Measurements from ENCODE around the gene TEX48.

TEX48 gene

GRCh38 chr9:114681594-114682332 is at the start of gene TEX48:
Gene TEX48, minus strand, starts transcription at chr9:114682192. Its CDS starts 10,469 bp downstream, at chr9:114671723.
- no peak for FAIRE-seq

- FAIRE-seq: no peak
Measured at GRCh38 chr9:114731701-114732100, 49.7 kb upstream of the TEX48 start.

- no peak for FAIRE-seq
Measured at GRCh38 chr9:114729706-114730105, 47.7 kb upstream of the TEX48 start.

- no peak for FAIRE-seq
Measured at GRCh38 chr9:114725930-114726329, 43.9 kb upstream of the TEX48 start.

- FAIRE-seq: no peak
Measured at GRCh38 chr9:114724744-114725143, 42.8 kb upstream of the TEX48 start.

GRCh38 chr9:114723931-114724330 is 41.9 kb upstream of the TEX48 start:
- no peak for FAIRE-seq

GRCh38 chr9:114722937-114723620 is 41.1 kb upstream of the TEX48 start:
- FAIRE-seq: no peak

- FAIRE-seq: no peak
Measured at GRCh38 chr9:114722081-114722621, 40.2 kb upstream of the TEX48 start.

GRCh38 chr9:114721491-114722079 is 39.6 kb upstream of the TEX48 start:
- FAIRE-seq: no peak

GRCh38 chr9:114720086-114720676 is 38.2 kb upstream of the TEX48 start:
- no peak for FAIRE-seq

GRCh38 chr9:114719290-114719689 is 37.3 kb upstream of the TEX48 start:
- FAIRE-seq: no peak

GRCh38 chr9:114718801-114719221 is 36.8 kb upstream of the TEX48 start:
- FAIRE-seq: no peak

GRCh38 chr9:114717908-114718486 is 36.0 kb upstream of the TEX48 start:
- FAIRE-seq: no peak

- FAIRE-seq: no peak
Measured at GRCh38 chr9:114709636-114710035, 27.6 kb upstream of the TEX48 start.

GRCh38 chr9:114706711-114707110 is 24.7 kb upstream of the TEX48 start:
- no peak for FAIRE-seq

- no peak for FAIRE-seq
Measured at GRCh38 chr9:114701988-114702387, 20.0 kb upstream of the TEX48 start.

- FAIRE-seq: no peak
Measured at GRCh38 chr9:114697951-114698351, 16.0 kb upstream of the TEX48 start.

GRCh38 chr9:114696814-114697544 is 15.0 kb upstream of the TEX48 start:
- no peak for FAIRE-seq

- FAIRE-seq: no peak
Measured at GRCh38 chr9:114695948-114696347, 14.0 kb upstream of the TEX48 start.

GRCh38 chr9:114694719-114695269 is 12.8 kb upstream of the TEX48 start:
- FAIRE-seq: no peak

- no peak for FAIRE-seq
Measured at GRCh38 chr9:114694146-114694545, 12.2 kb upstream of the TEX48 start.

Data from A204.1 (cell line).